MCF 10A (cell line): ENCODE results near the gene ASH1L. TPM values are rescaled to one million over a fixed set of nuclear protein-coding genes. Genes with fewer than 3 reads are reported as not detected.

Experiments used
- BruUV-seq: library from RNA; stranded (reverse); fragments of 400-500 nt; replicated peaks from 2 replicates; lab custom pipeline; 2021; lab: Mats Ljungman, UMichigan
- CTCF ChIA-PET: fragments of 300-600 bp; sonication (Branson Sonifier 250); formaldehyde crosslinking; extraction: SDS; loops from one replicate; lab custom pipeline; 2021; ENCODE audit warnings: antibody characterized with exemption, inconsistent platforms; lab: Yijun Ruan, JAX
- POLR2A ChIA-PET: fragments of 300-600, 350-650 bp; sonication (Branson Sonifier 250); formaldehyde crosslinking; extraction: SDS; loops from one replicate; lab custom pipeline; 2020; ENCODE audit warnings: antibody characterized with exemption, inconsistent platforms; lab: Yijun Ruan, JAX
- DNase-seq: peaks from one replicate; pipeline ENCODE4 v3.0.0-alpha.2; 2018; ENCODE audit not compliant: unreplicated experiment
- H3K27ac Mint-ChIP-seq: one replicate; pipeline ENCODE4 v1.8.0; 2022; ENCODE audit warnings: mild to moderate bottlenecking, low read depth, mixed read lengths; ENCODE audit not compliant: unreplicated experiment
- H3K27me3 Mint-ChIP-seq: one replicate; pipeline ENCODE4 v1.8.0; 2022; ENCODE audit warnings: mixed read lengths; ENCODE audit not compliant: insufficient read depth, unreplicated experiment
- H3K36me3 Mint-ChIP-seq: one replicate; pipeline ENCODE4 v1.8.0; 2022; ENCODE audit warnings: mild to moderate bottlenecking, moderate library complexity, mixed read lengths; ENCODE audit not compliant: insufficient read depth, unreplicated experiment
- H3K4me1 Mint-ChIP-seq: one replicate; pipeline ENCODE4 v1.8.0; 2022; ENCODE audit warnings: mixed read lengths; ENCODE audit not compliant: insufficient read depth, unreplicated experiment
- H3K4me3 Mint-ChIP-seq: one replicate; pipeline ENCODE4 v1.8.0; 2022; ENCODE audit warnings: mild to moderate bottlenecking, moderate library complexity, mixed read lengths; ENCODE audit not compliant: unreplicated experiment
- H3K9me3 Mint-ChIP-seq: one replicate; pipeline ENCODE4 v1.8.0; 2022; ENCODE audit warnings: mixed read lengths; ENCODE audit not compliant: unreplicated experiment
- CTCF ChIP-seq: fragments of 200-600 bp; IDR thresholded peaks from one replicate; pipeline ENCODE4 v1.8.0; 2022; ENCODE audit warnings: antibody characterized with exemption, mild to moderate bottlenecking; ENCODE audit not compliant: unreplicated experiment
- intact Hi-C: fragments of 100-400 bp; cut with micrococcal nuclease; formaldehyde crosslinking; loops from 2 replicates; pipeline ENCODE4 v1.14.1; 2022
- total RNA-seq: library from RNA; stranded (reverse); gene quantifications from 2 replicates; pipeline ENCODE4 v1.2.3, GENCODE V29; 2022

The ASH1L gene
- total RNA-seq, 1 experiment from 2014 or later: 59.1 TPM

- peaks cover 32% of the 10 kb centered on the region for H3K36me3 Mint-ChIP-seq
- H3K4me3 Mint-ChIP-seq: peak overlapping the region; percentile 90
- peak; percentile 99 for DNase-seq
- ChIA-PET POLR2A (interaction anchor here (0.6 to 10.5 kb wide), 37 partner anchors 9 to 845 kb away, joined by 3 to 103 read pairs (median 5); partner anchors contain the start of genes ASH1L, CLK2, ENTREP3 and FDPS), CTCF (interaction anchor here (0.6 to 10.2 kb wide), 30 partner anchors 11 to 353 kb away, joined by 3 to 163 read pairs (median 4); partner anchors contain the start of genes CLK2, FDPS and KRTCAP2)
- H3K27me3 Mint-ChIP-seq: no peaks in the 10 kb centered on the region
- H3K9me3 Mint-ChIP-seq: no peaks in the 10 kb centered on the region
- H3K4me1 Mint-ChIP-seq: peaks cover 30% of the 10 kb centered on the region
- peak overlapping the region; percentile 55 for H3K27ac Mint-ChIP-seq
- BruUV-seq: no TSS peak
- TF ChIP-seq CTCF: no peak
- intact Hi-C loops: loop anchor here (1.0 to 5.0 kb wide), 3 partner anchors 47 to 268 kb away; partner anchors contain the start of gene HCN3
Measured at GRCh38 chr1:155324037-155324716, 238.4 kb downstream of the ASH1L start.

- ChIA-PET POLR2A (interaction anchor here (0.6 to 10.5 kb wide), 37 partner anchors 10 to 365 kb away, joined by 3 to 103 read pairs (median 5); partner anchors contain the start of genes ASH1L, CLK2, ENTREP3 and FDPS), CTCF (interaction anchor here (0.6 to 10.2 kb wide), 29 partner anchors 10 to 555 kb away, joined by 3 to 163 read pairs (median 4); partner anchors contain the start of genes CLK2 and FDPS)
- DNase-seq: peak; percentile 94
- Mint-ChIP-seq H3K4me3 (peak overlapping the region; percentile 90), H3K27ac (peak overlapping the region; percentile 55), H3K4me1 (peaks cover 30% of the 10 kb centered on the region), H3K27me3 (no peaks in the 10 kb centered on the region), H3K36me3 (peaks cover 32% of the 10 kb centered on the region), H3K9me3 (no peaks in the 10 kb centered on the region)
- no peak for TF ChIP-seq CTCF
- BruUV-seq: no TSS peak
- intact Hi-C loops: loop anchor here (1.0 to 5.0 kb wide), 7 partner anchors 15 to 325 kb away; partner anchors contain the start of genes FDPS, HCN3 and THBS3
Measured at GRCh38 chr1:155323729-155324036, 238.9 kb downstream of the ASH1L start.

DNA sequence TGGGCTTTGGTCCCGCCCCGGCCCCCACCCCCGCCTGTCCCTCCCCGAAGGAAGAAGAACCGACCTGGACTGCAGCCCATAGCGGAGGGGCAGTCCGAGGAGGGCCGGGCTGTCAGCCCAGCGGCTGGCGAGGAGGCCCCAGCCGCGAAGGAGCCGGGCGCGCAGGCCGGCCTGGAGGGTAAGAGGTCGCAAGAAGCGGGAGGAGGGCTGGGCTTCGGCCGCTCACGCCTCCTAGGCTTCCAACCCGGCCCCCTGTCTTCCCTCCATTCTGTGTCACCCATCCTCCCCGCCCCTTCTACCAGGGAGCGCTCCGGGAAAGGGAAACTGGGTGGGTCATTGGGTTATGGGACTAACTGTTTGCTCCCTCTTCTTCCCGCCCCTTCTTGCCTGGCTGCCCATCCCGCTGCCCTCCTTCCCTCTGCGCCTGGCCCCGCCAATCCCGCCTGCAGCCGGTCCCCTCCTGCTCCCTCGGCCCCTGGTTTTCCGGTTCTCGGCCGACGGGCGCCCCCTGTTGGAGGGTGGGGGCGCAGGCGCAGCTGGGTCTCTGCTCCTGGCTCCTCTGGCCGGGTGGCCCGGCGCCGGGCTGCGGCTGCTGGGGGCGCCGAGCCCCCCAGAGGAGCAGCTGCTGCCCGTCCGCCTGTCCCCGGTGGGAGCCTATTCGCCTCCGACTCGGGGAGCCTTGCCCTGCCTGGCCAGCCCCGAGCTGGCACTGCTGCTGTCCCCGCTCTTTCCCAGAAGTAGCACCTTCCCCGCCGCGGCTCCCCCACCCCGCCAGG lies 239.5 kb downstream of the ASH1L start:
- no TSS peak for BruUV-seq
- Mint-ChIP-seq H3K4me1 (peaks cover 30% of the 10 kb centered on the region), H3K27ac (no peak overlapping the region), H3K36me3 (peaks cover 30% of the 10 kb centered on the region), H3K27me3 (no peaks in the 10 kb centered on the region), H3K4me3 (peak overlapping the region; percentile 90), H3K9me3 (no peaks in the 10 kb centered on the region)
- TF ChIP-seq CTCF: peak; percentile 100
- DNase-seq: peak; percentile 98
- intact Hi-C loops: loop anchor here (1.0 to 5.0 kb wide), 5 partner anchors 14 to 325 kb away; partner anchors contain the start of genes FDPS and THBS3
- CTCF ChIA-PET: interaction anchor here (0.6 to 10.2 kb wide), 35 partner anchors 10 to 556 kb away, joined by 3 to 163 read pairs (median 4); partner anchors contain the start of genes CLK2, FDPS and HCN3
- POLR2A ChIA-PET: interaction anchor here (0.6 to 10.5 kb wide), 37 partner anchors 10 to 365 kb away, joined by 3 to 103 read pairs (median 5); partner anchors contain the start of genes ASH1L, CLK2, ENTREP3 and FDPS
